H4 (cell line): ENCODE results near the gene NCKAP5. TPM values are rescaled to one million over a fixed set of nuclear protein-coding genes. Genes with fewer than 3 reads are reported as not detected.

ENCODE experiments used
- DNase-seq: peaks from one replicate; pipeline ENCODE4 v3.0.0-alpha.2; 2015; ENCODE audit warnings: low spot score
- total RNA-seq: library from RNA; depleted of rRNA; stranded (reverse); fragments of >200 nt; shearing (Covaris generic); gene quantifications from 2 replicates; pipeline ENCODE4 v1.2.3, GENCODE V29; 2014

NCKAP5 gene
- total RNA-seq, 1 experiment from 2014 or later: 1.0 TPM

DNA sequence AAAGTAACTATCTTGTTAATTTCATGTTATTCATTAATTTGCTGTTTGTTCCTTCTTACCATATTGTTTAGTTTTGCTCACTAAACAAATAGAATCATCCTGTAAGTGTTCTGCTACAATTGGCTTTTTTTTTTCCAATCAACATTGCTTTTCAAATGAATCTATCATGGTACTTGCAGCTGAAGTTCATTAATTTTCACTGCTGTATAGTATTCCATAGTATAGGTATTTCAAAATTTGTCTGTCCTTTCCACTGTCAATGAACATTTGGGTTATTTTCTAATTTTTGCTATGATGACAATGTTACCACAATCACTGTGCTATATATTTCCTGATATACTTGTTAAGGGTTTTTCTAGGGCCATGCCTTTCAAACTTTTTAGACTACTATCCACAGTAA, 809.3 kb downstream of the NCKAP5 start:
- DNase-seq: no peak

- no peak for DNase-seq
Observed at GRCh38 chr2:132757676-132758075, 810.6 kb downstream of the NCKAP5 start.

DNA sequence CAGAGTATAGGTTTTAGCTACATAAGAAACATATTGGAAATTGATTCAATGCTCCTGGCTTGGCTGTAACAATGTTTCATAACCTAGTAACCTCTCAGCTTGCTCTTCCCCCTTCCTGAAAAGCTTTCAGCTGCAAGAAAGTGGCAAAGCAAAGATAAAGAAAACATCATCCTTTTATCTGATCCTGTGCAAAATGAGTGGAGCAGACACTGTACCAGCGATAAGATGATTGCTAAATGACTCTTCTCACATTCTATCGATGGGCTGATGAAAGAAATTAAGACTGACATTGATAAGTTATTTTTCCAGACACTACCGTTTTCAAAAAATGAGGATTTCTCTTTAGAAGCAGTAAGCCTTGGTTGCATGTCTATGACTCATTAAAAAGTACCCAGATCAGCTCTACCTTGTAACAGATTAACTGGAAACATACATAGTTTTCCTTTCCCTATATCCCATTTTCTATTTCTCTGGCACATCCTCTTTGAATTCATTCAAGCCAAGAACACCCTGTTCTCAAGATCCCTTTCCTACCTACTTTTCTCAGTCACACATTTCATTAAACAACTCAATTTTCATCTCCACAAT, 811.2 kb downstream of the NCKAP5 start:
- no peak for DNase-seq

DNA sequence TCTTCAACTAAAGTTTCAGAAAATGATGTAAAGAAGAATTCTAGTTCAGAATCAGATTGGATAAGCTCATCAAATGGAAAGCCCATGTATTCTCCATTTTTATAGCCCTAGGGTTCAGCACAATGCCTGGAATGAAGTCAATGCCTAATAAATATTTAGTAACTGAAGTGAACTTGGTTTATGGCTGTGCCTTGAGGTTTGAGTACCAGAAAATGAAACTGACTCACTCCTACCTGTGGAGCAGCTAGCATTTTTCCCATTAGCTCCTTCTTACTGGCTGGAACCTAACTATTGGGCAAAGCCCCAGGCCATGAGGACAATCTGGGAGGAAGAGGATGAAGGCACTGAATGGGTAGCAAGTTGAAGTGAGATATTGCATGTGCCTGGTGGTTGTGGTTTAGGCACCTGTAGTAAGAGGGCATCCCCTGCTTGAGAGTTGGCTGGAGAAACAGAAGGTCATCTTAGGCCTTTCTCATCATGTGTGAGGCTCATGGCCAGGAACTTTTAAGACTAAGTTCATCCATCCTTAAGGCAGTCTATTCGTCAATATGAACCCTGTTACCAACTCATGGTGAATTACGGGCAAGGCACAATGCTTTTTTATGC, 813.3 kb downstream of the NCKAP5 start:
- no peak for DNase-seq

DNA sequence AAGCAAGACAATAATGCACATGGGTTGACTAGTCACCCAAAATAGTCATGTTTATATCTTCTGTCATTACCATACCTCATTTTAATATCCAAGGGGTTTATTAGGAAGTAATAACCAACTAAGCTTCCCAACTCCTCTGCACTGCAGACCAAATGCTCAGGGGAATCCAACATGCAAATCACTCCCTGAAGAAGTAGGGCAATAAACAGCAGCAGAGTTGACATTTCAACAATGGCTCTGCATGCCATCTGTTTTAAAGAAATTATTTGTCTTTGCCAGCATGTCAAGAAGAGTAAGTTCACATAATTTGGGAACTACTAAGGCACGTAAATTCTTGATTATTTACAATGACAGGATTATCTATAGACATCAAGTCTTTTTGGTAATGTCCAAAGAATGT, 813.9 kb downstream of the NCKAP5 start:
- no peak for DNase-seq

GRCh38 chr2:132752421-132753206, 815.6 kb downstream of the NCKAP5 start:
- DNase-seq: no peak

- DNase-seq: no peak
Observed at GRCh38 chr2:132751836-132752235, 816.4 kb downstream of the NCKAP5 start.

DNA sequence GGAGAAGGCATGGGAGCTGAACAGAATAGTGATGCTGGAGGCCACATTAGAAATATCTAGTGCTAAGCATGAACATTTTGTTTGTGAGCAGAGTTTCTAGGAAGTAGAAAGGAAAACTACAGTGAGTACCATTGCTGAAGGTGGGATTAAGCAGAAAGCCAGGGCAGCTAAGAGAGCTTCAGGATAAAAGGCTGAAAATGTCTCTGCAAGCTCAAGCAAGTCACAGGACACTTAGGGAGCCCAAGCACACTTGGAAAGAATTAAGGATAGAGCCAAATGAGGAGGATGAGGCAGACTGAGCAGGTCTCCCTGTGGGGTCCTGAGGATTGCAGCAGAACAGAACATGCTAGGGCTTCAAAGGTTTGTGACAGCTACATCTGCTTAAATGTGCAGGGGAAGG, 817.7 kb downstream of the NCKAP5 start:
- DNase-seq: no peak

GRCh38 chr2:132747046-132747445, 821.2 kb downstream of the NCKAP5 start:
- DNase-seq: no peak

DNA sequence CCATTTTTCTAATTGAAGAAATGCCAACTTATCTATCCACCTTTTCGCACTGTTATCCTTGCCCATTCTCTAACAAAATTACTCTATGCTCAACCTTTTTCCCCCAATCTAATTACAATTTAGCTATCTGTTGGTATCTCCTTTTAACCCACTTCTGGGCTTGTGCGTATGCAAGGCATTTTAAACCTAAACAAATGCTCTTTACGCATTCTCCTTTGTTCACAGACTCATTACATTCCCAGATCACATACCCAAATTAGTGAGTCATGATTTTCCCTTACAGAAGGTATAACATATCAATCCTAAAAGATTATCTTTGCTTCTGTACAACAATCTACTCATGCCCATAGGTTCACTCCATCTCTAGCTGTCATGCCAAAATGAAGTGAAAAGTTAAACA, 826.5 kb downstream of the NCKAP5 start:
- no peak for DNase-seq

DNA sequence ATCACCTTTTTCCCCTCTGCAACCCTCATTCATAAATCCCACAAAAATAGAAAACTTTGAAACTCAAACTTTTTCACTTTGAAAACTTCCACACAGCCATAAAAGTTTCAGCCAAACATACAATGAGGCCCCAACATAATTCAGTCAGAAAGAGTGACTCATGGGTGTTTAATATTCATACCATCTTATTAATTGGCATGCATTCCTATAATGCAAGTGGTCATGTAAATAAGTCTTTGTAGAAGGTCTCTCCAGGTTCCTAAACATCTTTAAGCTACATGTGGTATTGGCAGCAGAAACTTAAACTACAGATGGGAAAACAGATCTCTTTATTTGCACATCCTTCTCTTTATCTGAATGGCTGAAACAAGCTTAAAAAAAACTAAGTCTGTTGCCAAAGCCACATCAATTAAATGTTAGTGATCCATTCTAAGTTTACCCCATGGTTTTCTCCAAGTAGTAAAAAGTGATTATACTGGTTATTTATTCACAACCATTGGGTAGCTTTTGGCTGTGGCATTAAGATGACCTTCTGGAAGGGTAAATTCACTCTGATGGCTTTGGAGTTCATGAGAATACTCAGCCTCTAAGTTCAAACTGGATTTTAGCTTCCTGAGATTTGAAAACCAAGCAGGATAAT, 828.1 kb downstream of the NCKAP5 start:
- no peak for DNase-seq

GRCh38 chr2:132738223-132738622, 830.0 kb downstream of the NCKAP5 start:
- no peak for DNase-seq

DNA sequence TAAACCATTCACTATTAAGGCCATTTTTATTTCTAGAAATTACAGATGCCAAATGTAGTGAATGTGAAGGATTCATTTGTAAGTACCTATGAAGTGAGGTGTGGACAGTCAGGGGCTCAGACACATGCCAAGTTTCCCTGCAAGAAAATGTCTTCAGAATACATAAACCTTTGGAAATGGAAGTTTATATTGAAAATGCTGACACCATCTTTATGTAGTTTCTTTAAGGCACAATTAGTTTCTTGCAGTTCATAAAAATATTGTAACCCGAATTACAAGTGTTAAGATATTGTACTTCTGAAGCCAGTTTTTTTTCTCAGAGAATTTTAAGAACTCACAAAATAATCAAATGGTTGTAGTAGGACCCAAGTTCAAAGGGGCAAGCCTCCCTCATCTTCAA, 832.2 kb downstream of the NCKAP5 start:
- no peak for DNase-seq

GRCh38 chr2:132734961-132735360, 833.3 kb downstream of the NCKAP5 start:
- no peak for DNase-seq

- no peak for DNase-seq
Observed at GRCh38 chr2:132733094-132733493, 835.2 kb downstream of the NCKAP5 start.

DNA sequence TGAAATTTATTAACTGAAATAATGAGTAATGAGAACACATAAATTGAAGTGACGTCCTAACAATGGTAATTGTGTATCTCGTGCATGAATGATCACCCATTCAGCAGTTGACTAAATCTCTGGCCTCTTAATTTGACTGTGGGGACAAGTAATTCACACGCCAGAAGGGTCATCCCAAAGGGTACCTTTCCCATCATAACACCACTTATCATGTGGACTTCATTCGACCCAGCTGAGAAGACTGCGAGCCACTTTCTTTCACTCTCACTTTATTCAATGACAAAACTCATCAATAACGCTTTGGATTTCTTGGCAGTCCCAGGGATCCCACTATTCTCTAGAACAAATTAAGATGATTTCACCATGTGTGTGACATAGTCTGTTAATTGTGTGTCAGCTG, 835.6 kb downstream of the NCKAP5 start:
- DNase-seq: no peak

- no peak for DNase-seq
Observed at GRCh38 chr2:132731441-132731840, 836.8 kb downstream of the NCKAP5 start.

GRCh38 chr2:132730611-132731010, 837.7 kb downstream of the NCKAP5 start:
- no peak for DNase-seq

DNA sequence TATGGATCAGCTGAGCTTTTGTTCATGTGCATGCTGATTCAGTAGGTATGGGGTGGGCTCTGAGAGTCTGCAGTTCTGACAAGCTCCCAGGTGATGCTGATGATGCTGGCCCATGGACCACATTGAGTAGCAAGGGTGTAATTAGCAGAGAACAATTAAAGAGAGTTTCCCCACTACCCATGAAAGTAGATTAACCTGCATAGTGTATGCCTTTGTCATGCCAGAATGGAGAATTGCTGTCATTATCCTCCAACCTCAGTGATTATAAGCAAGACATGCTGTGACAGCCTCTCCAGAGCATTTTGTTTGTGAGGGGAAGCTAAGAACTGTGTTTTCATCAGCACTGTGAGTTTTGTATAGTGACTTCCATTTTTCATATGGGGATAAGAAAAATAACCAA, 838.7 kb downstream of the NCKAP5 start:
- DNase-seq: no peak

GRCh38 chr2:132726155-132726554, 842.1 kb downstream of the NCKAP5 start:
- no peak for DNase-seq

DNA sequence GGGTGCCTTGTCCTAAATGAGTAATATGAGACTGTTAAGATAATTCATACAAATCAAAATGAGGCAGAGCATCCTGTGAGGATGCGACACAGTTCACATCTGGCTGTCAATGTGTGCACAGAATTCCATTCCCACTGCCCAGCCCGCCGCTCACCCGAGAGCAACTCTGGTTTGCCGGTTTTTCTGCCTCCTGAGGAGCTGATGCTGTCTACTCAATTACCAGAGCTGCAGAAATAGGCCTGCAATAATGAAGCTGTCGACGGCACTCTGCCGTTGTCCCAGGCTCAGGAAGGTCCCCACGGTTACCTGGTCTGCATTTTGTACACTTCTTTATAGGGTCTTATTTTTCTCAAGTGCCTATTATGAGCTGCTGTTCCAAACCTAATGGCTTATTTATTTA, 842.5 kb downstream of the NCKAP5 start:
- DNase-seq: no peak

DNA sequence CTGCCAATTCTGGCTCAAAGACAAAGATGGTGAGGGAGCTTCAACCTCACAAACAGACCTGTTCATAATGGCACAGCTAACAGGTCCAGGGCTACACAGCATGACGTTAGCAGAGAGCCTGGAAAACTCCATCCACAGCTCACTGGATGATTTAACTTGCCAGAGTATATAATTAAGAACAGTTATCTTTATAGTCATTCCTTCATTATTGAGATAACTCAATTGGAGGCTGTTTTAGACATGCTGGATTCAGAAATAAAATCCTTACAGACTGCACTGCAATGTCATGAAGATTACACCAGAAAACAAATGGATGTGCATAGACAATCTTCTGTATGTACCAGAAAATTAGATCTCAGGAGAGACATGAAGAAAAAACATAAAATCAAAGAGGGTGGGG, 843.1 kb downstream of the NCKAP5 start:
- DNase-seq: no peak

DNA sequence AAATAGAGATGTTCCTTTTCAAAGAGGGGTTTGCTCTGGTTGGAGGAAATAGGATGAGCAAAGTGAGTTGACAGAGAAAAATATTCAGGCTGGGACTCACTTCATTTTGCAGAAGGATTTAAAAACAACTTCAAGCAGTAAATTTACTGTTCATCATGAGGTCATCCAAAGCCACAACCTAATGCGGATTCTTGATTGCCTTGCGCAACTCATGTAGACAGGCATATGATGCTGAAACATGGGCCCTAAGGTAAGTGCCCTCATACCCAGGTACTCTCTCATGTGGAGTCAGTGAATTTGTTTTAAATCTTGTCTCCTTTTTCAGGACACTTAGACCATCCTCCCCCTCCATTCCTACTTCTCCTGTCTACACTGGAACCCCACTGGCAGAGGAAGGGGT, 846.3 kb downstream of the NCKAP5 start:
- DNase-seq: no peak
